SKM-1 (cell line): ENCODE measurements around the gene CNR1.
"Not testable (repeated sequence)": the region's sequence is repeated elsewhere in the genome, so short reads cannot be mapped to it uniquely, and the experiment has no call there.

Source experiments
- DNase-seq: peaks from one replicate; lab custom pipeline; 2025; ENCODE audit not compliant: unreplicated experiment; lab: John Stamatoyannopoulos, UW

Gene CNR1

DNA sequence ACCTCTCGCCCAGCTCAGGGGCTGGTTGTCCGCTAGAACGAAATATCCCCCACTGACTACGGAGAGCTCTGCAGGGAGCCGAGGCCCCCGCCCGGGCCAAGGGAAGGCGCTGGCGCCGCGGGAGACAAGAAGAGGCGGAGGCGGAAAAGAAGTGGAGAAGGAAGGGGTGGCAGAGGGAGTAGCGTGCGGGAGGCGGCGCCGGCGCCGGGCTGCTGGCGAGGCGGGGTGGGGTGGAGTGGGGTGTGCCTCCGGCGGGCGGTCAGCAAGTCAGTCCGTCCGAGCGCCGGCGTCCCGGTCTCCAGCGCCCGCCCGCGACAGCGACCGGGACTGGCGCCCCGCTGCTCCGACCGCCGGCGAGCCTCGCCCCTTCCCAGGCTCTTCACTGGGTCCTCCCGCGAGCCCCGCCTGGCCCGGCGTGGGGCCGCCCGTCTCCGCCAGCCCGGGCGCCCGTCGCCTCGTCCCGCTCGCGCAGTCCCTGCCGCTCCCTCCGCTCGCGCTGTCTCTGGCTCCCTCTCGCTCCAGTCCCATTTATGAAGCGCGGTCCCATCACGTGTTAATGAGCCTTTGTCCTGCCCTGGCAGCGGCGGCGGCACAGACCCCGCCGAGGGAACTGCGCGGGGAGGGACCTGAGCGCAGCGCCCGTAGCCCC lies at the start of gene CNR1:
Gene CNR1, minus strand, starts transcription at position 504 of the 649 bp plus-strand sequence. CDS start 21,073 bp downstream, outside the sequence.
- no peak for DNase-seq

DNA sequence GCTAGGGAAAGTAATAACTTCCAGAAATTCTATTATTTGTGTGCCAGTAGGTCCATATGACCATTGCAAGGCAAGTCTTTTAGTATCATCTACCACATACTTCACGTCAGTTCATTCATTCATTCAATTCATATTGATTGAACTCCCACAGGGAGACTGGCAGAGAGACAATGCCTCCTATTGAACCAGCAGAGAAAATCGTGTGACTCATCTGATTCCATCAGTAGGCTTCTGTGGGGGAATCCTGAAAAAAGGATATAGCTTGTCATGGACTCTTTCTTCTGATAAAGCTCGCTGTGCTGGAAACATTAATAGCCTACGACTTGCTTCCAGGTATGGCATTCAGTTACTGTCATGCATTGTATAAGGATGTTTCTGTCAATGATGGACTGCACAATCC lies 45.3 kb upstream of the CNR1 start:
- no peak for DNase-seq

DNA sequence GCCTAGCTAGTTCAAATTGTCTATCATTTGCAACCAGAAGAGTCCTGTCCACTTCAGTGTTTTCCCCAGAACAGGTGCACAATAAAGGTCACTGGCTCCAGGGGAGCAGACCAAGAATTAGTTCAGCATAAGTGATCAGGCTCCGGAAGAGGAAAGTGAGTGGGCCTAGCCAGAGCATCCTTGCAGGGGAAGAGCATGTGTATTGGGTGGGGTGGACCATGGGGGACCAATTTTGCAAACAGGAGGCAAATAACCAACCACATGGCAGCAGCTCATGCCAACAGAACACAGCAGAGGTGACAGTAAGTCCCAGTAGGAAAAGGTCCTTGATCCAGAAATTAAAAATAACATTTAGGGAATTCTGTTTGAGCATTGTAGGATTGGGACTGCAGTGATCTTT lies 43.2 kb upstream of the CNR1 start:
- DNase-seq: no peak

DNA sequence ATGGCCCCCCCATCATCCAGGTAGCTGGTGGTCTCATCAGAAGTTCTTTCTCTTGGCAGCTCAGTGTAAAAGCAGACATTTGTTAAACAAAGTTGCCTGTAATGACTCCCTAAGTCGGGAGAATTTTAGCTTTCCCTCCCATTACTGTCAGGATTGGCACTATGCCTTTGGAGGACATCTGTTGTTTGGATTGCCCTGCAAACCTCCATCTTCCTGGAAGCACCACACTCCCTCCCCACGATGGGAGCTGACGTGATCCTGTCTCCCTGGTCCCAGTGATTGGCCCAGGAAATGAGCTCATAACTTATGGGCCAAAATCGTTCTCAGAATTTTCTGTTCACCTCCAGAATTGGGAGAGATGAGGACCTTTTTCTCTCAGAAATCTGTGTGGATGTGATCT lies 42.6 kb upstream of the CNR1 start:
- DNase-seq: no peak

DNA sequence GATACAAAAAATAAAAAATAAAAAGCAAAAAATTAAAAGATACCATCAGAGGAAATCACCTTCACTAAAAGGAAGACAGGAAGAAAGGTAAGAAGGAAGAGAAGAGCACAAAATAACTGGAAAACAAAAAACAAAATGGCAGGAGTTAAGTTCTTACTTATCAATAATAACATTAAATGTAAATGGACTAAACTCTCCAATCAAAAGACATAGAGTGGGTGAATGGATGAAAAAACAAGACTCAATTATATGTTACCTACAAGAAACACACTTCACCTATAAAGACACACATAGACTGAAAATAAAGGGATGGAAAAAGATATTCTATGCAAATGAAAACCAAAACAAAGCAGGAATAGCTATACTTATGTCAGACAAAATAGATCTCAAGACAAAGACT lies 35.6 kb upstream of the CNR1 start:
- DNase-seq: not testable (repeated sequence)

DNA sequence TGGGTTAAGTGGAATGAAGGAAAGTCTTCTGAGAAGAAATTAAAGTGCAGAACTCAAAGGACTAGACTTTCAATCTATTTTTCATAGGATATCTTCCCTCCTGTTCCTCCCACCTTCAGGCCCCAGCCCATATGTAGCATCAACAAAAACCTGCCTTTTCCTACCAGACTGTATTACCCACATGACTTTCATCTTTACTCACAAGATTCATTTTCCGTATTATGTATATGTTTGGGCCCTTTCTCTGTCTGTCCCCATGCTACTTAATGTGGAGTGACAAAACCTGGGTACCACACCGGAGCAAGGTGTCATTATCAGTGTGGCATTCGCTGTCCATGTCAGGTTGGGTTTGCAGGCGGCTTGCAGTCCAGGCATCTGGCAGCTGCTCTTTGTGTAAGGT lies 18.8 kb upstream of the CNR1 start:
- DNase-seq: no peak

DNA sequence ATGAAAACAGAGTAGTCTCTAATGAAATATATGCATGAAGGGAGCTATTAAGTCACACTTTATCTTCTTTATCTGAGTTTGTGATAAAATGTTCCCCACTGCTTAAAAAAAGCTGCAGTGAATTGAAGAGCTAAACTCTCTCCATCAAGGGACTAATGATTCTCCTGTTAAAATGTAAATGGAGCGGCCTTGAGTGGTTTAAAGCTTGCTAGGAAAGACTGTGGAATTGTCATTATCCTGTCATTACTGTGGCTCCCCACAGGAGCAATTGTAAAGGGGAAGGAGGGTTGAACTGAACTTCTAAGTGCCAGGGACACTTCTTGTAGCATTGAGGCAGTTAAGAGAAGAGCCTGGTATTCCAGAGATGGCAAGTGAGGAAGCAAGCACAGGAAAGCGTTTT lies 17.3 kb upstream of the CNR1 start:
- DNase-seq: no peak

DNA sequence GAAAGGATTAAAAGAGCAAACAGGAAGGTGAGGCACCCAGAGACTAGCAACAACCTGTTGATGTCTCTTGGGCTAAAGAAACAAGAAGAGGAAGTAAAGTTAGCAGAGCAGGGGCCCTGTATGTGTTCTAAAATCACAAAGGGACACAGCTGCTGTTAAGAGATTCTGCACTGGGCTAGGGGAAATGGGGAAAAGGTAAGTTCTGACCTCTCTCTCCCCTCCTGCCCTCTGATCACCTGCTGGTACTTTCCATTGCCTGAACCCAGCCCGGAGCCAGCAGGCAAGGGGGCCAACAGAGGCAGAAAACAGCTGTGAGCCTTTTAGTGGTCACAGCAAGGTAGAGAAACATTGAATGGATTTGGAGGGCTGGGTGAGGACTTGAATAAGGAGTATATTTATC lies 13.5 kb upstream of the CNR1 start:
- no peak for DNase-seq

DNA sequence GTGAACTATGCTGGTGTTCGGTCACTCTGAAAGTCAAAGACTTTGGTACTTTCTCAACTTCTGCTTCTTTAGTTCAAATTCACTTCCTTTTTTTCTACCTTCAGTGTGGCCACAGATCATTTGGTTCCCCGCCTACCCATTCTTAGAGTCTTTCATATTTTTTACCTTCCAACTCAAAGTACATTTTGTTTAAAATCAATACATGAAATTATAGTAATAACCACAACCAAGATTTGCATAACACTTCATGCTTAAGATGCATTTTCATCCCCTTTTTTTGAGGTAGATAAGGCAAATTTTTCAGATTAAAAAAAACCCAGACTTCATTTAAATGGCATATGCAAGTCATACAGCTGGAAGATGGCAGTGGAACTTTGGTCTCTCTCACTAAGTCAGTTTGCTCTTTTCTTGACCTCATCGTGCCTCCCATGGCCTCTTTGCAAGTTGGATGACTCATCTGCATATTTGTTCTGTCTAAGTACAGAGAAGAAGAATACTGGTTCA lies 11.9 kb upstream of the CNR1 start:
- peak; percentile 40 for DNase-seq

DNA sequence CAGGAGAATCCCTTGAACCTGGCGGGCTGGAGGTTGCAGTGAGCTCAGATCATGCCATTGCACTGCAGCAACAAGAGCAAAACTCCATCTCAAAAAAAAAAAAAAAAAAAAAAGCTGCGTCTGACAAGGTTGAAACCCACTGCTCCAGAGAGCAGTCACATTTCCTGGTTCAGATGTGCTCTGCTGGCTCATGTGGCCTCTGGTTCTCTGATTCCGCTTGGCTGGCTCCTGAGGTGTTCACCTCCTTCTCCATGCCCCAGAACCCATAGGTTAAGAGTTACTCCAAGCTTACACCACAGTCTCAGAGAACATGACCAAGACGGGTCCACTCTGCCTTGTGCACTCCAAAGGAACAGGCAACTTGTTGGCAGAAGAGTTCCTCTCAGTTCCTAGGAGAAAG lies 8.8 kb upstream of the CNR1 start:
- DNase-seq: no peak

DNA sequence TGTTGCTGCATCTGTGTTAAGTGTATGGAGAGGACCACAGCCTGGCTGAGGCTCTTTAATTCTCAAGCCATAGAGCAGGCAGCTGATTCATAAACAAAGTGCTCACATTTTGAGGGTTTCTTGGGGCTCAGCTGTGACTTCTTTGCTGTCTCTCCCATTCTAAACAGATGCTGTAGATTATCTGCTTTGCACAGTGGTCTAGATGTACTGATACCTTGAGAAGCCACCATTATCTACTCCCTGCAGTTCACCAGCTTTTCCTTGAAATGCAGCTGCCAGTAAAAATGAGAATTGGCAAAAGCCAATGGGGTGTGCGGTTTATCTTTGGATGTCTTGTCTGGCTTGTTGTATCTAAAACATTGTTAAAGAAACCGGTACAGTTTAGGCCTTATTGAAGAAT lies 5.2 kb upstream of the CNR1 start:
- DNase-seq: no peak

DNA sequence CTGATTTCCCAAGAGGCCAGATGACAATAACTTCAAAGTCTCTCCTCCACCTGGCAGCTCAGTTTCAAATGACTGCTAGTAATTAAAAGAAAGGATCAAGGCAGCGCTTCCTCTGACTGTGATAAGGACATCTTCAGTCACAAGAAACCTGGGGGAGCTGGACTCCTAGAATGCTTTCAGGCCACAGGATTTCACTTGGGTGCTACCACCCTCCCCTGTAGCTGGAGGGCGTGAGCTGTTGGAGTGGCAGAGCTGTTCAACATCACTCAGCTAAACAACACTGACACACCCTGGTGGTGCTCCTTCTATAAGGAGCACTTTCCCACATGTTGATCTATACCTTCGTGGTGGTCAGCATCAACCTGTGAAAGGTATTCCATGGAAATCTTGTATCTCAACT lies 2.2 kb upstream of the CNR1 start:
- no peak for DNase-seq

DNA sequence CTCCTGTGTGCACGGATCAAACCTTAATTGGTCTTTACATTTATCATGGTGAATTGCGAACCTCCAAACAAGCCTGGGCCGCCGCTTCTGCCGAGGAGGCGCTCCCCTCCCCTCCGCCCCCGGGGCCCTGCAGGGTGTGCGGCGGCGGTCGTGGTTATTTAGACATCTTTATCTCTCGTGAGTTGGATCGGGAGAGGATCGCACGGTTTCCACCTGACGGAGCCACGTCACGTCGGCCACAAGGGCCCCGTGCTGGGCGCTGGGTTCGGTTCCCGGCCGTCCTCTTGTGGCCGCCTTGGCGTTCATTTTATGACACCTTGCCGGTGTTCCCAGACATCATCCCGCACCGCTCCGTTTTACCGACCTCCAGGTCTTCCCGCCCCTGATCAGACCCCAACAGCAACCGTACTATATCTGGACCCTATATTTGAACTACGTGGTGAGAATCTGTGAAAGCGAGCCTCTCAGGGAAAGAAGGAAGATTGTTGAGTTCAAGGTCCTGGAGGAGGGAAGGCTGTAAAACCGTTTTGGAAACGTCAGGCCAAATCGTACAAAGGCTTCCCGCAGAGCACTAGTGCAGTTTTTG lies 1.3 kb upstream of the CNR1 start:
- no peak for DNase-seq

DNA sequence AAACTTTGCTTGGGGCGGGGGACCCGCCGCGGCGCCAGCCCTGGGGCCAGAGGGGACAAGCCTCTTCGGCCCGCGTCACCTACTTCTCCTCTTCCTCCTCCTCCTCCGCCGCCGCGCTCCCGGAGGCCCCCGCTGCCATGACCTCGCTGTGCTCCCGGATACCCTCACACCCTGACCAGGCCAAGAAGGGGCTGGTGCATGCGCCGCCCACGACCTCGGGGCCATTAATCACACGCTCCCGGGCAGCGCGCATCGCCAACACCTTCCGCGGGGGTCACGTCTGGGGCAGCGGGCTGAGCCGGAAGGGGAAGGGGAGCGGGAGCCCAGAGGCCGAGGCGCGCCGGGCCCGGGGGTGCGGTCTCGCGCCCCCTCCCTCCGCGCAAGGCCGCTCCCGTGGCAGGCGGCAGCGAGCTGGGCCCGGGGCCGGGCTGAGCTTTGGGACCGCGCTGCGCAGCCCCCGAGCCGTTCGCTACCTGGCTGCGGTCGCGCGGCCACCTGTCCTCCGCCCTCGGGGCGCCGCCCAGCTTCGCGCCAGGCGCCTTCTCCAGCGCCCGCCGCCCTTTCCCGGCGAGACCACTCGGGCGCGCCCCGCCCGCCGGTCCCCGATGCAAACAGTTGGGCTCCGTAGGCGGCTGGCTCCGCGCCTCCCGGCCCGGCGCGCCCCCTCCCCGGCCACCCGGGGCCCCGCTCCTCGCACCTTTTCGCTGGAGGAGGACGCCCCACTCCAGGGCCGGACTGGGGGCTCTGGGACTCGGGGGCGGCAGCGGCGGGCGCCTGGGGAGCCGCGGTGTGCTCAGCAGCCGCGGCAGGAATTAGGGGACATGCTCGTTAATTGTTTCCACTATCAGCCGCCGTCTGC lies 575 bp upstream of the CNR1 start:
- DNase-seq: no peak

DNA sequence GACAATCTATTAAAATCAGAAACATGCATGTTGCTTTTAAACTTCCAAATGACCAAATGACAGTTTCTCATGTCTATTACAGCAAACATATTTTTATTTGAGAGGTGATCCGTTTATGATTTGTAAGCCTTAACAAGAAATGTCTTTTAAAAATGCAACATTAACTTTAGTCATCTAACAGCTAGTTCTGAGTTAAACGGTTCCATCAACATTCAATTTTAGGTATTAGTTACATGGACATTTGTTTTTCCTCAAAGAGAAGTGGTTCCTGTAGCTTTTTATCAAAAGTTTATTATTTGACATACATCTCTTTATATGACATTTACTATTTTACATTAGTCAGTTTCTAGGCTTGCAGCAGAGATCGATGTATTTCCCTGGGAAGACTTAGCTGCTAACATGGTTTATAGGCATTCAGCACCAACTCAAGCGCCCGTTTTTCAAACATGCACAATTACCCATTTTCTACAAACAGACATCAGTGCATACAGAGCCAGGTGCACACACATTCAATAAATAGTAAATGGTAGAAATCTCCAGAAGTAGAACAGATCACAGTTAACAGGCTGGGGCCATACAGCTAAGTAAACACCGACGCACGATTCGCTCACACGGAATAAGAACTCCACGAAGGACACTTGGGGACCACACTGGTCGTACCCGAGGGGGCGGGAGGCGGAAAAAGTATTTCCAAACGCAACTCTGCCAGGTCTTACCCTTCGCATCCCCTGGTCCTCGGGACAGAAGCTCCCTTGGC lies 882 bp downstream of the CNR1 start:
- DNase-seq: no peak

DNA sequence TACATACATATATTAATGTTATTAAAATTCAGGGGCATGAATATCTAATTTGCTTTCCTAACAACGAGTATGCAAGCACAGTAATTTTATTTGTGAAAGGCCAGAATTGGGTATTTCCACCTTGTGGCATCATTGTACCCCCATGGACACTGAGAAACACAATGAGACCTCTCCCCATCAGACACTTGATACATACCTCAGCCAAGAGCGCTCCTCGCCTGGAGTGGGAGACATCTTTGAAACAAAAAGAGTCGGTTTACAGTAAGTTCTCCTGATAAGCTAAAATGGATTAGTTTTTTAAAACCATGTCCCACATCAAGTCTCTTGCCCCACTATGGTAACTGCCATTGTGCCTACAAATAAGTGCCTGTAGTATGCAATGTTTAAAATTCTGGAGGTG lies 2.1 kb downstream of the CNR1 start:
- no peak for DNase-seq

DNA sequence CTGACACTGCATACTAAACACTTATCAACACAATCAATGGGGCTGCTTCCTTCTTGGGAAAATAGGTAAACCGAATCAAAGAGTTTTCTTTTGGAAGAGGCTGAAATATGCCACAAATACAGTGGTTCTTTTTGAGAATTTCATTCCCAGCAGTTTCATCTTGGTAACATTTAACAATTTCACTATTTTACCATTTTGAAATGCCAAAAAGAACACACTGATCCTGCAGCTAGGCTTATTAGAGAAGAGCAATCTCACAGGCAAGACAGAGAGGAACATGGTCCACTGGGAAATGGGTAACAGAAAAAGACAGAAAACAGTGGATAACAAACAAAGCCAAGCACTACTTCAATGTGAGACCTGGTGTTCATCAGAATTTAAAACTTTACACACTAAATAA lies 2.5 kb downstream of the CNR1 start:
- no peak for DNase-seq

DNA sequence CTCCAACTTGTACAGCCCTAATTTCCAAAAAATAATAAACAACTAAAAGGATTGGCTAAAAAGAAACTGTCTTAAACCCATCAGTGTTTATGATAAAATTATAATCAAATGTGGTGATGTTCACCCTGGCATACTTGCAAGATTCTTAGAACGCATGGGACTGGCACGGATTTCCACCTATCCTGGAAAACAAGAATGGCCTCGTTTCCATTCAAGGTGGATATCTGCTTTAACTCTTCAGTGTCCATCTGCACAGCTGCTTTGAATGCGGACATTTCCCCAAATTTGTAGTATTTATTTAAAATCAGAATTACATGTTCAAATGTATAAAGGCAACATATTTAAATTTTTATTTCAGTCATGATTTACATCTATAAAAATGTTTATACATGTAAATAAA lies 4.2 kb downstream of the CNR1 start:
- no peak for DNase-seq

DNA sequence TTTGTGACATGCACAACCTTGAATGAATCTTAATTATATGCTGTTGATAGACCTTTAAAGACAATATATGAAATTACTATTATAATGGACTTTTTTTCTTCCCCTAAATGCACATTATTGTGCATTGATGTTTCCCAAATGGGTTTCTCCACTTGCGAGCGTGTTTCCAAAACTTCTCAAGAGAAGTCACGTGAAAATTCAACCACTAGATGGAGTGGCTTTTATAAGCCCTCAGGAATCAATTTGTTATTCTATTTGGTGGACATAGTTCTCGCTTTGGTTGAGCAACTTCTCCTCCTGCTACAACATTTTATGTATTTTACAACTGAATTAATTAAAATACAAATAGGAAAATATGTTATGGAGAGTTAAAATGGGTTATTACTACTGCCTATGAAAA lies 9.0 kb downstream of the CNR1 start:
- no peak for DNase-seq

DNA sequence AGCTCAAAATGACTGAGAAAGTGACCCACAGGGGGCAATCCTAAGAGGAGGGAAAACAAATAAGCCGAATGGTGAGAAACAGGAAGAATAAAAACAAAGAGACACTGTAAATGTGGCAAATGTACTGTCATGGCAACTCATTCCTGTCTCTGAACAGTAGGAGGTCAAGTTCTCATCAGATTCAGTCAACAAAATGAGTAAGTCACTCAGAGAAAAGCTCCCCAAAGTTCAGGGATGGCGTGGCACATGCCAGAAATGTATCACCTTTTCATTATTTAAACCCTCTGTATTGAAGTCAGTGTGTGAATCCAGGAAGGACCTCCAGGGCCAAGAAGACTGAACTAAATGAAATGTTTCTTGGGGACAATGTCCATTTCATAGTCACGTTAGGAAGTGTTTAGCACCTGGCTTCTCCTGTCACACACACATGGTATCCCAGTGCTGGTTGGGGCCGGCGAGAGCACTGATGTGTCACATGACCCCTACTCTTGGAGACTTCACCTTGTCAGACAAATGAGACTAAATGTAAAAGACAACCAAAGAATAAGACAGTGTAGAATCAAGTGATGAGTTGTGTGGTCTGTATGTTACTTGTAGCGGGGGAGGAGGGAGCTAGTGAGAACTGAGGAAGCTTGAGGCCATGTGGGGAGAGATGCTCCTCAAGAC lies 20.7 kb downstream of the CNR1 start:
- no peak for DNase-seq
